Fibroblast of skin of left biceps (primary cell): ENCODE data around the gene HSPB7.
"Not testable (repeated sequence)": the region's sequence is repeated elsewhere in the genome, so short reads cannot be mapped to it uniquely, and the experiment has no call there.

Source experiments
- DNase-seq, 2 experiments: peaks; one replicate each; pipeline ENCODE4 v3.0.0-alpha.2; 2013; ENCODE audit warnings: low read depth in 2 of 2

HSPB7 gene

DNA sequence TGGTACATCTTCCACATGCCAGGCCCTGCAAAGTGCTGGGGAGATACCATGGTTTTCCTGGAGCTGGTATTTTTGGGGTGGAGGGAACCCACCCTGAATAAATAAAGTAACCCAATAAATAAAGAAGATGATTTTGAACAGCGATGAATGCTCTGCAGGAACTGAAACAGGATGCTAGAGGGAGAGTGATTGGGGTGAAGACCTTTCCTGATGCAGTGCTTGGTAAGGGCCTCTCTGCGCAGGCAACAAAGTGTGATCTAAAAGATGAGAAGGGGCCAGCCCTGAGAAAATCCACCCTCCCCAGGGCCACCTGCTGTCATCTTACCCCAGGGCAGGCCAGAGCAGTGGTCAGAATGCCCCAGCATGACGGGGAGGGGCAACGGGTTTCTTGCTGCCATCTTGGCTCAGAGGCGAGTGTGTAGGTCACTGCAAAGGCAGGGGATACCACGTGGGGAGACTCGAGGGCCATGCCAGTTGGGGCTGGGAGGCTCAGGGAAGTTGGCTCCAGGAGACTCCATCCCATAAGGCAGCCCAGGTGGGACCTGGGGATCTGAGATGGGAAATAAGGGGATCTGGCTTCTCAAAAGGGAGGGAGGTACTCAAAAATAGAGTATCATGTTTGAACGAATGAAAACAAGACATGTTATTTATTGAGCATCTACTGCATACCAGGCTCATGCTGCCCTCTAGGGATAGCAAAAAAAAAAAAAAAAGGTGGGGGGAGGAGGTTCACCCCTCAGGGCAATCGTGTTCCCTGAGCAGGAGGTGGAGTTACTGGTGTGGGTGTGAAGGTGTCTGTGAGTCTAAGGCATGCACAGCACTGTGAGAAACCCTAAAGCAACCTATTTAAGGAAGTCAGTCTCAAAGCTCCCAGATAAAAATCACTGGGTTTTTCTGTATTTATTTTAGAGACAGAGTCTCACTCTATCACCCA, 11.0 kb downstream of the HSPB7 start:
- DNase-seq, result no peak

DNA sequence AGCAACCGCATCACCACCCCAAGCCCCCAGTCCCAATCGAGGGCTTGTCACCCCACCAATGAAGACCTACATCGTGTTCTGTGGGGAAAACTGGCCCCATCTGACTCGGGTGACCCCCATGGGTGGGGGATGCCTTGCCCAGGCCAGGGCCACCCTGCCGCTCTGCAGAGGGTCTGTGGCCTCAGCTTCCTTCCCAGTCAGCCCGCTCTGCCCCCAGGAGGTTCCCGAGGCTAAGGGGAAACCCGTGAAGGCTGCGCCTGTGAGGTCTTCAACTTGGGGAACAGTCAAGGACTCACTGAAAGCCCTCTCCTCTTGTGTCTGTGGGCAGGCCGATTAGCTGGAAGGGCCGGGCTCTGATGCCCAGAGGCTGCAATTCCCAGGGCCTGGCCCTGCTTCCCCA, 11.8 kb downstream of the HSPB7 start:
- DNase-seq, result no peak

DNA sequence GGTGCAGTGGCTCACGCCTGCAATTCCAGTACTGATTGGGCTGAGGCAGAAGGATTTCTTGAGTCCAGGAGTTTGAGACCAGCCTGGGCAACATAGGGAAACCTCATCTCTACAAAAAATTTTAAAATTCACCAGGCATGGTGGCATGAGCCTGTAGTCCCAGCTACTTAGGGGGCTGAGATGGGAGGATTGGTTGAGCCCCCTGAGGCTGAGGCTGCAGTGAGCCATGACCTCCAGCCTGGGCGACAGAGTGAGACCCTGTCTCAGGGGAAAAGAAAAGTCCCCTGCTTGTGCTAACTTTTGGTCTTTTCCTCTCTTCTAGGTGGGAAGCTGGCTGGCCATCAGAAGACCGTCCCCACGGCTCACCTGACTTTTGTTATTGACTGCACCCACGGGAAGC, 12.2 kb downstream of the HSPB7 start:
- no peak for DNase-seq

DNA sequence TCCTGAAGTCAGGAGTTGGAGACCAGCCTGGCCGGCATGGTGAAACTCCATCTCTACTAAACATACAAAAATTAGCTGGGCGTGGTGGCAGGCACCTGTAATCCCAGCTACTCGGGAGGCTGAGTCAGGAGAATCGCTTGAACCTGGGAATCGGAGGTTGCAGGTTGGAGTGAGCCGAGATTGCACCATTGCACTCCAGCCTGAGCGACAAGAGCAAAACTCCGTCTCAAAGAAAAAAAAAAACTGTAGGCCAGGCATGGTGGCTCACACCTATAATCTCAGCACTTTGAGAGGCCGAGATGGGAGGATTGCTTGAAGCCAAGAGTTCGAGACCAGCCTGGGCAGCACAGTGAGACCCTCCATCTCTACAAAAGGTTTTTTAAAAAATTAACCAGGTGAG, 16.6 kb downstream of the HSPB7 start:
- not testable (repeated sequence) for DNase-seq

DNA sequence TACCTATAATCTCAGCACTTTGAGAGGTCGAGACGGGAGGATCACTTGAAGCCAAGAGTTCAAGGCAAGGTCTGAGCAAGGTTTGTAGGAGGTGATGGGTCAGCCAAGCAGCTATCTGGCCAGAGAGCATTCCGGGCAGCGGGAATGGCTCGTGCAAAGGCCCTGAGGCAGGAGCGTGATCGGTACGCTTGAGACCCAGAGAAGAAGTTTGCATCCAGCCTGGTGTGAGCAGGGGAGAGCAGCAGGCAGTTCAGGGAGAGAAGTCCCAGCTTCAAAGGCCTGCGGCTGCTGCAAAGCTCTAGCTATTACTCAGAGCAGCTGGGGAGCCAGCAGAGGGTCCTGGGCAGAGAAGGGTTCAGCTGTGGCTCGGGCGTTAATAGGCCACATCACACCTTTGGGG, 18.9 kb downstream of the HSPB7 start:
- no peak for DNase-seq

DNA sequence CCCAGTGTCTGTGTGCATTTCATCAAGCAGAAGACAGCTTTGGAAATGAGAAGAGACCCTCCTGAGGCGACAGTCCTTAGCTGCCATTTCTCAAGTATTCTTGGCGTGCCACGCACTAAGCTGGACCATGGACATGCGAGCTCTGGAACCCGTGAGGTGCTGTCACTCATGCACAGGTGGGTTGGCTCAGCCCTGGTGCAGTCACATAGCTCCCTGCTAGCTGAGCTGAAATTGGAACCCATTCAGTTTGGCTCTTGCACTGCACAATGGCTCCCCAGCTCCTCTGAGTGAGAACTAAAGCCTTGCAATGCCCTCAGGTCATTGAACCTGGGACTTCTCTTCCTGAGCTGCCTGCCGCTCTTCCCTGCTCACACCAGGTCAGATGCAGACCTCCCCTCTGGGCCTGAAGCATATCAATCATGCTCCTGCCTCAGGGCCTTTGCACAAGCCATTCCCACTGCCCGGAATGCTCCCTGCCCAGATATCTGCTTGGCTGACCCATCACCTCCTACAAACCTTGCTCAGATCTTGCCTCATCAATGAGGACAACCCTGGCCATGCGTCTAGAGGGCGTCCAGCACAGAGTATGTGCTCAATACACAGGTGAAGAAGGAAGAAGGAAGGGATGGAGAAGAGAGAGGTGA, 20.1 kb downstream of the HSPB7 start:
- DNase-seq, result no peak

DNA sequence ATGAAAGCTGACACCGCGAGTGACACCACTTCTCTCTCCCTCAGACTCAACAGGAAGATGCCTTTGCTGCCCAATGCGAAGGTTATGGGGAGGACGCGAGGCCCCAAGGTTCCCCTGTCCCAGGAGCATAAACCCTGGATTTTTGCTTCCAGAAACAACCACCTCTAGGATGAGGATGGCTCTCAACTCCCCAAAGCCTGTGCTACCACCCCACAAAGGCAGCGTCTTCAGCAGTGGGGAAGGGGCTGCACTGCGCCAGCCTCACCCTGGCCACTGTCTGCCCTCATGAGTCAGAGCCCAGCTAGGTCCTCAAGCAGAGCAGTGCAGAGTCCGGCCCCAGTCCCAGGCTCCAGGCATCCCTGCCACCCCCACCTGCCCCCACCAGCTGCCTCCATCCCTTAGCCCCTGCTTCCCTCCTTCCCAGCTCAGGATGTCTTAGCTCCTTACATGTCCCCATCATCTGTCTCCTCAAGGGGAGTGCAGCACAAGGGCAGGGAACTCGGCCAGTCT, 20.7 kb downstream of the HSPB7 start:
- no peak for DNase-seq

GRCh38 chr1:15994590-15995351, 23.1 kb downstream of the HSPB7 start:
- DNase-seq, result no peak

GRCh38 chr1:15994081-15994480, 23.8 kb downstream of the HSPB7 start:
- DNase-seq, result no peak

DNA sequence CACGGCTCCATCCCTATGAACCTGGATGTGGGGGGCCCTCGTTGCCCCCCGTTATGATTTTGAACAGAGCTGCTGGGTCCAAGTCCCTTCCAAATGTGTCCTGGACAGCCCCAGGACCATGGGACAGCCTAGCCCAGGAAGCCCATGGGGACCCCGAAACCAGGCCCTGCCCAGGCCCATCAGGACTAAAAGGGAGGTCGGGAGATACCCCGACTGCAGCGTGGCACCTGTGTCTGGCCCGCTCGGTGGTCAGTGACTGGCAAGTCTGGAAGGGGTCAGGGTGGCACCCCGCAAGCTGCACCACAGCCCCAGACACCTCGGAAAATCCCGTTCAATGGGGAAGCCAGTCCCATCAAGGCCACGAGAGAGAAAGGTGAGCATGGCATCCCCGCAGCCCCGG, 24.2 kb downstream of the HSPB7 start:
- DNase-seq, result no peak

DNA sequence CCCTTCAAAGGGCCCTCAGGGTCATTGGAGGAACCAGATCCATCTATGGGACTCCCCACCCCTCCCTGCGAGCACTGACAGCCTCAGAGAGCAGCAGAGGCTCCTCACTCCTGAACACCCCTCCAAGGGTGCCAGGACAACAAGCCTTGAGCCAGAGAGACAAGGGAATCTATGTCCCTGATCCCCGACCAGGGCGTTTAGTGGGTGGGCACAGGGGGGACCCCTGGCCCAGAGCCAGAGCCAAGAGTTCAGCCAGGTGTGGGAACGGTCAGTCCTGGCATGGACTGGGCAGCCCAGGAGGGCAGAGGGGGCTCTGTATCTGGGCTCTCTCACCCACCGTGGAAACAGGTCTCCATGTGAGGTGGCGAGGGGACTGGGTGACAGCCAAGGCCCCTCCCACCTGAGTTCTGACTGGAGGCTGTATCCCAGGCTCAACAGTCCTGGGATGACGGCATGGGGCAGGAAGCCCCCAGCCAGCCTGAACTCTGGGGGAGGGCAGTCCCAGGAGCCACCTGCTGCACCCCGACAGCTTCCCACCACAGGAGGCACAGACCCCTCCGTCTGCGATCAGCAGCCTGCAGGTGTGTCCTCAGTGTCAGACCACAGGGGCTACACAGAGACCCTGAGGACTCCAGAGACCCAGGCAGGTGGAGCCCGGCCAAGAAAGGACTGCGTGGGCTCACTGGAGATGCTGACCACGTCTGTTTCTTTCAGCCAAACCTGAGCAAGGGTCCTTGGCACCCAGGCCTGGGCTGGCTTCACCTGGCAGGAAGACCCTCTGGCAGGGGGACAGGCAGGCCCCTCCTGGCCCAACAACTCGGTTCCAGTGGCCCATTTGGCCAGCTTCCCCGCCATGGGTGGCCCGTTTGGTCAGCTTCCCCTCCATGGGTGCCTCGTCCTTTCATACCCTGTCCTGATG, 25.0 kb downstream of the HSPB7 start:
- no peak for DNase-seq

DNA sequence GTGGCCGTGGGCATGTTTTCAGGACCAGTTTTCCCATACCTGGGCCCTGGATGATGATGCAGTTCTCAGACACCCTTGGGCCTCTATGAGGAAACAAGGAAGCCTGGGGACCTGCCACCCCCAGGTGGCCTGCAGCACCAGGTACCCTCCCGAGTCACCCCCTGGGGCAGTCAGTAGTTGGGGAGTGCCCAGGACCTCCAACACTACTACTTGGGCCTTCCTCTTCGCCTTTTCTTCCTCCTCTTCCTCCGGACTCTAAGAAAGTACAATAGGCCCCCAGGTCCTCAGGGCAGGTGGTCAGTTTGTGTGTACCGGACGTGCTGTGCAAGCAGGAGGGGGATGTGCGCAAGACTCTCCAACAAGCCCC, 25.7 kb downstream of the HSPB7 start:
- DNase-seq, result no peak

DNA sequence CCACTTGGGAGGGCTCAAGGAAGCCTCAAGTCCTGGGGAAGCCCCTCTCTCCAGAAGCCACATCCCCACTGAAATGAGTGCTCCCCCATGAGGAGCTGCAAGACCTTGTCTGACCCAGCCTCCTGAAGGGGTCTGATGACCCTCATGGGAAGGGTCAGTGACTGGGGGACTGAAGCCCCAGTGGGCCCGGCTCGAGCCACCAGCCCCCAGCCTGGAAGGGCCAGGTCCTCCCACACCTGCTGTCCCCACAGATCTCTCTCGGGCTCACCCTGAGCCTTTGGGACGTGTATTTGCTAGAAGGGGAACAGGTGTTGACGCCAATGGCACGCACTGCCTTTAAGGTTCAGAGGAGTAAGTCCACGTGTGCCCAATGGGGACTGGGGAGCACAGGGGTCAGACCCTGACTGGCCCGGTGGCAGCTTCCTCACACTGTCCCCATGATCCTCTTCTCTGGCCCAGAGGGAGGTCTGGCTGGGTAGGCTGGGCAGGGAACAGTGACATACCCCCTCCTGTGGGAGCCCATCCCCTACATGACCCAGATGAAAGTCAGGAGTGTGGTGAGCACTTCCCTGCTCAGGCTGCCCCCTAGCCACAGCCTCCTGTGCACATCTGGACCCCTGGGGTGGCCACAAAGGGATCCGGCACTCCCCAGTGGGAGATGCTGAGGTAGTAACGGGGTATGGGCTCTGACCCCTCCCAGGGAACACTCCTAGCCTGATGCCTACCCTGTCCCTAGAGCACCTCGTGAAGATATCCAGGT, 26.2 kb downstream of the HSPB7 start:
- no peak for DNase-seq

- no peak for DNase-seq
Measured at GRCh38 chr1:15989776-15990175, 28.1 kb downstream of the HSPB7 start.

DNA sequence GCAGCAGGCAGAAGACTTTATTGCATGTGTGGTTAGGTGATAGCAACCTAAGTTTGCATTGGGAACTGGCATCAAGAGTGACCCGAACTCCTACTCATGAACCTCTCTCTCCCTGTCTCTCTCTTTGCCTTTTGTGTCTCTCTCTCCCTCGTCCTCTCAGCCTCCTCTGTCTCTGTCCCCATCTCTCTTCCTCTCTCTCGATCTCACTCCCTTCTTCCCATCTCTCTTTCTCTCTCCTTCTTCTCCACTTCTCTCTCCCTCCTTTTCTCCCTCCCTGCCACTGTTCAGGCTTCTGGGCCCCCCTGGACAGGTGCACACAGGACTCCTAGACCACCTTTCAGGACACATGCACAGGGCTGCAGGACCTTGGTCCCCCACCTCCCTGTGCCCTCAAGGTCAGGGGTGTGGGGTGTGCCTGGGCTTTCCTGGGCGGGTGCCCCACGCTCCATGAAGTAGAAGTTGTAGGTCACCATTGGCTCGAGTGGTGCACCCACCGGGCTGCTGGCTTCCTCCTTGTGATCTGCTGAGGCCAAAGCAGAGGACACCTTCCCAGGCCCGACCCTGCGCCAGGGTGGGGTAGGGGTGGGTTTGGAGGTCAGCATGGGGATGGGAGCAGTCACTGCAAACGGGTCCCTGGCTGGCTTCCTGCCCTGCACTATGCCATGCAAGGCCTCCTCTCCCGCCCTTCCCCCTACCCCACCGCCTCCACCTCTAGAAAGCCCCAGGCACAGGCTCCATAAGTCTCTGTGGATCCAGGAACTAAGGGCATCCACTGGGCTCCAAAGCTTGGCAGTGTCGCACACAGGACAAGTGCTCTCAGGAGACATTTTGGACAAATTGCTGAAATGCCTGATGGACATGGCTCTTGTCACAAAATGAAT, 28.7 kb downstream of the HSPB7 start:
- DNase-seq, result no peak

GRCh38 chr1:15985611-15986297, 32.1 kb downstream of the HSPB7 start:
- DNase-seq, result no peak

DNA sequence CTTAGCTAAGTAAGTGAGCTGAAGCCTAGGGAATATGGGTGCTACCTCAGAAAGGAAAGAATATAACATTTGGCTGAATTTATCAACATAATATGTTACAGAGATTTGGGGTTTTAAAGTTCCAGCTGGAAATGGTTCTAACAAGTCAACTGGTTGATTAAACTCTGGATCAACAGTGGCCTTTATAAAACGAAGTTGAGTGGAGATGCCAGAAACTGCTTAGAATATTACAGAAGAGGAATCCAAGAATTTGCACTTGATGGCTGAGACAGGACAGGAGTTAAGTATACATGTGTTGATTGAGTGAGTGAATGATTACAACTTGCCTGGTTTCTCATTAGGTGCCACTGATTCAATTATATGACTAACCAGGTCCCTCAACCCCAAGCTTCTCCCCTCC, 34.6 kb downstream of the HSPB7 start:
- DNase-seq, result no peak

DNA sequence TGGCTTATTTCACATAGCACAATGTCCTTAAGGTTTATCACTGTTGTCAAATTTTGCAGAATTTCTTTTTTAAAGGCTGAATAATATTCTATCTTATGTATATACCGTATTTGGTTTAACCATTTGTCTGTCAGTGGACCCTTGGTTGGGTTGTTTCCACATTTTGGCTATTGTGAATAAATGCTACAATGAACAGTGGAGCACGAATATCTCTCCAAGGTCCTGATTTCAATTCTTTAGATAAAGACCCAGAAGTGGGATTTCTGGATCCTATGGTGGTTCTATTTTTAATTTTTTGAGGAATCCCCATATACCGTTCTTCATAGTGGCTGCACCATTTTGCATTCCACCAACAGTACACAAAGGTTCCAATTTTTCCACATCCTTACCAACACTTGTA, 36.2 kb downstream of the HSPB7 start:
- no peak for DNase-seq

DNA sequence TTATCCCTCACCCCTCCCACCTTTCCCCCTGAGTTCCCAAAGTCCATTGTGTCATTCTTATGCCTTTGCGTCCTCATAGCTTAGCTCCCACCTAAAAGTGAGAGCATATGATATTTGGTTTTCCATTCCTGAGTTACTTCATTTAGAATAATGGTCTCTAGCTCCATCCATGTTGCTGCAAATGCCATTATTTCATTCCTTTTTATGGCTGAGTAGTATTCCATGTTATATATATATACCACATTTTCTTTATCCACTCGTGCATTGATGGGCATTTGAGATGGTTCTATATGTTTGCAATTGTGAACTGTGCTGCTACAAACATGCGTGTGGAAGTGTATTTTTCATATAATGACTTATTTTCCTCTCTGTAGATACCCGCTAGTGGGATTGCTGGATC, 39.9 kb downstream of the HSPB7 start:
- not testable (repeated sequence) for DNase-seq
